Stimulated activated CD4-positive, alpha-beta T cell treated with anti-CD3 and anti-CD28 coated beads, Interleukin-1b, Interleukin-23, amount 100 ng/mL, for 48 hours (primary cell): ENCODE data around the gene DAAM2.

Experiments used
- DNase-seq: peaks from one replicate; pipeline ENCODE4 v3.0.0-alpha.2; 2020

DAAM2 gene

DNA sequence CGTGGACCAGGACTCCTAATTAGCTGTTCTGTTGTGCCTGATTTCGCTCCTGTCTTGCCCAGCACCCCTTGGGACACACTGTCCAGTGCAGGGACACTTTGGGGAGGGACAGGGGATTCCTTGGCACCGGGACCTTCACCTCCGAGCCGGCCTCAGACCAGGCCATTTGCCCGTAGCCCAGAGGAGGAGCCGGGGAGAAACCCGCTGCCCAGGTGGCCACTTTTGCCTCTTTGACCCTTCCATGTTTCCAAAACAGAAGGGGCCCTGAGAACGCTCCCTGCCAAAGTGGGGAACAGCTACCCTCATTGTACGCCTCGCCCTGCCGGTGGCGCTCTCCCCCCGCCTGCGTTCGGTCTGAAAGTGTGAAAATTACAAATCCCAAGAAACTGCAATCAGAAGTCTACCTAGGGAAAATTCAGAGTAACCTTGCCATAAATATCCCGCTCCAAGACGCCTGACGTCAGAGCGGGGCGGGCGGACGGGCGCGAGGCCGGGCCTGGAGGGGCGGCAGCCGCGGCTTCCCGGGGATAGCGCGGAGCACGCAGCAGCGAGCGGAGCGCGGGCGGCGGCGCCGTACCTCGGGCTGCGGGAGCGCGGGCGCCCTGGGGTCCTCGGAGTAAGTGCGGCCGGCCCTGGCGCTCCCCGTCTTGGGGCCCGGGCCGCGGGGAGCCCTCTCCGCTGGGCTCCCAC lies at the start of gene DAAM2:
Gene DAAM2 (plus strand): TSS at position 527 of the 690 bp plus-strand sequence. CDS start 63,927 bp downstream, outside the sequence.
- DNase-seq: no peak

DNA sequence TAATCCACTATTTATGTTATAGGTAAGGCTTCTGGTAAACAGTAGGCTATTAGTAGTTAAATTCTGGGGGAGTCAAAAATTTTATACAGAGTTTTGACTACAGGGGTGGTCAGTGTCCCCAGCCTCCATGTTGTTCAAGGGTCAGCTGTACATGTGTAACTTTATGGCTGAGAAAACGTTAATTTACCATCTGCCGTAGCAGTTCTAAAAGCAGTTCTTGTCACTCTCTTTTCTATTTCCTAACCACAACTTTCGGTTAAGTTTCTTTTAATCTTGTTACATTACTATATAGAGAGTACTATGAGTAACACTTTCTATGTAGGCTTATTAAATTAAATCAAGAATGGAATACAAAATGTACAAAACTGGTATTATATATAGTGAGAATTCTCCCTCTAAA lies 45.4 kb upstream of the DAAM2 start:
- DNase-seq: no peak

DNA sequence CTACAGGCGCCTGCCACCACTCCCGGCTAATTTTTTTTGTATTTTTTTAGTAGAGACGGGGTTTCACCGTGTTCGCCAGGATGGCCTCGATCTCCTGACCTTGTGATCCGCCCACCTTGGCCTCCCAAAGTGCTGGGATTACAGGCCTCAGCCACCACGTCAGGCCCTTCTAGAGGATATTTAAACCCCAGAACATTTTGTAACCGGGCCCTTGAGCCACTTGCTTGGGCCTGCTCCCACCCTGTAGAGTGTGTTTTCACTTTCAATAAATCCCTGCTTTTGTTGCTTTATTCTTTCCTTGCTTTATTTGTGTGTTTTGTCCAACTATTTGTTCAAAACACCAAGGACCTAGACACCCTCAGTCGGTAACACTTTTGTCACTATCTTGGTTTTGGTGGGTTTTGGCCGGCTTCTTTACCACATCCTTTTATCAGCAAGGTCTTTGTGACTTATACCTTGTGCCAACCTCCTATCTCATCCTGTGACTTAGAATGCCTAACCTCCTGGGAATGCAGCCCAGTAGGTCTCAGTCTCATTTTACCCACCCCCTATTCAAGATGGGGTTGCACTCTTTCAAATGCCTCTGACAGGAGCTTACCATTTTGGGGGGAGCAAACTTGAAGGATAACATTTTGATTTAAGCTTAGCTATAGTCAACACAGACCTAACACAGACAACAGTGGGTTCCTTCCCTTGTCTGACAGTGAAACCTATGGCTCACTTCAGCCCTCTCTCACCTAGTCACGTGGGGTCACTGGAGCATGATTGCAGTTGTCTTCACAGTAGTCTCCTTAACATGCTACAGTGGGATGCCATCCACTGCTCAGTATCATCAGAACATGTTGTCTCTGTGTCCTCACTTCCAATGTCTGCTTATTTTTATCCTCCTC lies 39.1 kb upstream of the DAAM2 start:
- no peak for DNase-seq

GRCh38 chr6:39753725-39754045 lies 38.5 kb upstream of the DAAM2 start:
- no peak for DNase-seq

- no peak for DNase-seq
Measured at GRCh38 chr6:39754514-39755115, 37.6 kb upstream of the DAAM2 start.

- no peak for DNase-seq
Measured at GRCh38 chr6:39755231-39755630, 36.9 kb upstream of the DAAM2 start.

DNA sequence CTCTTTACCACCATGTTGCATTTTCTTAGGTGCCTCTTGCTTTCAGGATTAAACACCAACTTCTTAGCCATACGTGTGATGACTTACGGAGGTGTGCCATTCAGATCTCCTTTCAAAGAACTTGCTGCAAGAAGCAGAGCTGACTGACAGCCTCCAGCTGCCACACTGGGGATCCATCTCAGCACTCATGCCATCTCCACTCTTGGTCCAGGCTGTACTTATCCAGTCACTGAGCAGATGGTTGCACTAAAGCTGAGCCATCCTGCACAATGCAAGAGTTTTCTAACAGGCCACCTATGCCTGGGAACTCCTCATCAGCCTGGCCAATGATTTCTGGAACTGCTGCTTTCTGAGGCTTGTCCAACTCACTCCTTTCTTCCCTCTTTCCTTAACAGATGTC lies 35.6 kb upstream of the DAAM2 start:
- DNase-seq: no peak

DNA sequence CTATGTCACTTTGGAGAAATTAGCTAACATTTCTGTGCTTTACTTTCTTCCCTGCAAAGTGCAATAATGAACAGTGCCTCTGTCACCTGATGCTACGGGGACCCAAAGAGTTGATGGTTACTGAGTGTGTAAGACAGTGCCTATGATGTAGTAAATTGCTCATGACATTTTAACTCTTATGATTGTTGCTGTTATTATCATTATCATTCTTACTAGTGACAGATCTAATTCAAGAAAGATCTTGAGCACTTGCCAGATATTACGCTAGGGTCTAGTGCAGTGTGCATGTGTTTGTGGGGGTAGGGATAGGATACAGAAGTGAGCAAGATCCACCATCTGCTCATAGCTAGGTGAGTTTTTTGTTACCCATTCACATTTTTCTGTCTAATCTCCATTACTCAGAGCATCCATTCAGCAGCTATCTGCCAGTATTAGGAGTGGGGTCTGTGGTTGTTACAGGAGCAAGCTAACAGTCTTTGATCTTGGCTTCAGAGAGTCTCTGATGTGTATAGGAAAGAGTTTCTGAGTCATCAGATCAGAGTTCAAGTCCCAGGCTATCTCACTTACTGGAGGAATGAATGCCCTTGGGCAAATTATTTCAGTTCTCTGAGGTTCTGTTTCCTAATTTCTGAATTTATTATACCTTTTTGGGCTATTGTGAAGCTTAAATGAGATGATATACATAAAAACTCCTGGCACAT lies 33.1 kb upstream of the DAAM2 start:
- DNase-seq: no peak

GRCh38 chr6:39760226-39760952 lies 31.8 kb upstream of the DAAM2 start:
- no peak for DNase-seq

- DNase-seq: no peak
Measured at GRCh38 chr6:39765508-39766065, 26.6 kb upstream of the DAAM2 start.

- DNase-seq: no peak
Measured at GRCh38 chr6:39769012-39769411, 23.2 kb upstream of the DAAM2 start.

GRCh38 chr6:39770446-39770845 lies 21.7 kb upstream of the DAAM2 start:
- DNase-seq: no peak

DNA sequence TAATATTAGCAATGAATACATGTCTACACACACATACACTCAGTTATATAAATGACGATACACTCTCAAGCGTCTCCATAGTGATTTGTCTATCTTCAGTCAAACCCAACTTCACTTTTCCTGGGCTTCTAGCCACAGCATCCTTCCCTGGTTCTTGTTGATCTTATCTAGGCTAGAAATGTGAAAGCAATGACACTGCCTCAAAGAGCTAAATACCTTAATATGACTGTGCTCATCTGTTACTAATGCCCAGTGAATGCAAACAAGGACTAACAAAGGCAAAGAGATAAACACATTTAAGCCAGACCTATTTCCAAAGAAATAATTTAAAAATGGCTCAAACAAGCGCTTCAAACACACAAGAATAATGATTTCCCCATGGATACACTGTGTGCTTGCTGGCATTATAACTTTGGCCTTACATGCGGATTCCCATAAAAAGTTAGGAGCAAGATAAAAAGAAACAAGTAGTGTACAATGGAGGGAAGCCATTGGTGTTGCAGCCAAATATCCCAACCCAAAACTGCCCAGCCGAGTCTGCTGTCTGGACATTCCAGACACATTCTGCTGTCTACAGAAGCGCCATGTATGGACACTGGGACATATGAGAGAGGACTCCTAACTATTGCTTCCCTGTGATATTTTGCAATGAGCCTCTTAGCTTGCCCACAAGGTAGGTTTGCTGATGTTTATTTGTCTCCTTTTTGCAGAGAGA lies 19.5 kb upstream of the DAAM2 start:
- no peak for DNase-seq

DNA sequence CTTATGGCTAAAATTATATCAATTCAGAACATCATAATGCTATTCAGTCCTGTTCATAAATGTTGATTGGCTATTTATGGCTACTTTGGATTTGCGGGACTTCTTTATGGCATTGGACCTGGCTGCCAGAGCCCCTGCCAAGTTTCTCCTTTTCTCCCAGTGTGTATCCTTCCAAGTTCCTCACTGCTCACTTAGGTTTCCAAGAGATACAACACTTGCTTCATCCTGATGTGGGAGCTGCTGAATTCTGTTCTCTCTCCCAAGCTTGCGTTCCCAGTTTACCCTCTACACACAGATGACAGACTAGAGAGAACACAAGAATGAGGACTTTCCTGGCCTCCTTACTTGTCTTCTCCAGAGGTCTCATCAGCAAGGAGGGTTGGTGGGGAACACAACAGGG lies 18.4 kb upstream of the DAAM2 start:
- no peak for DNase-seq

DNA sequence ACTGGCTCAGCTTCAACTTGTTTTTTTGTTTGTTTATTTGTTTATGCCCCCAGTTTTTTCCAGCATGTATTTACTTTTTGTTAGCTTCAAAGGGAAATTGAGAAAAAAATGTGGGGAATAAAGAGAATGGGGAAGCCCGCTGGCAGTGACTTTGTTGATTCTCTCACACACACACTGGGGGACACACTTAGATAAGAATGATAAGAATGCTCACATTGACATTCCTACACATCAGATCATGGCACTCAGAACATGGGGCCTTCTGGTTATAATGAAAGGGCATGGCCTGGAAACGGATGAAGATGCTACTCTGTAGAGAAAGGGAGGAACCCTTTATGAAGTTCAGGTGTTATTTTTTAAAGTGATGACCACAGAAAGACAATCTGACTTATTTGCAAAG lies 15.6 kb upstream of the DAAM2 start:
- DNase-seq: no peak

- no peak for DNase-seq
Measured at GRCh38 chr6:39777218-39777617, 15.0 kb upstream of the DAAM2 start.

DNA sequence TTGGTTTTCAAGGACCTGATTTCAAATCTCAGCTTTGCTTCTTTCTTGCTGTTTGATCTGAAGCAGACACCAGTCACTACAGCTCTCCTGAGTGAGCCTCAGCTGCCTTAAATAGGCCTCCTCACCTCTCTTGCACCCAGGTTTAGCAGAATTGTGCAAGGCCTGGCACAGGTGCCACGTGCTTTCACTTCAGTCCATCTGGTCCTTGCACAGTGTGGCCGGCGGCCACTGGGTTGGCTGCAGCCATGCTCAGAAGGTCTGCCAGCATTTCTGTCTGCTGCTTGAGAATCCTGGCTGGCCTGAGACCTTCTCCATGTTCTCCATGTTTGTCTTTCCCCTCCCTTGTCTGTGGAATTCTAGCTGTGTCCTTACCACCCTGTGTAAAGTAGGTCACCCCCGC lies 14.5 kb upstream of the DAAM2 start:
- no peak for DNase-seq

DNA sequence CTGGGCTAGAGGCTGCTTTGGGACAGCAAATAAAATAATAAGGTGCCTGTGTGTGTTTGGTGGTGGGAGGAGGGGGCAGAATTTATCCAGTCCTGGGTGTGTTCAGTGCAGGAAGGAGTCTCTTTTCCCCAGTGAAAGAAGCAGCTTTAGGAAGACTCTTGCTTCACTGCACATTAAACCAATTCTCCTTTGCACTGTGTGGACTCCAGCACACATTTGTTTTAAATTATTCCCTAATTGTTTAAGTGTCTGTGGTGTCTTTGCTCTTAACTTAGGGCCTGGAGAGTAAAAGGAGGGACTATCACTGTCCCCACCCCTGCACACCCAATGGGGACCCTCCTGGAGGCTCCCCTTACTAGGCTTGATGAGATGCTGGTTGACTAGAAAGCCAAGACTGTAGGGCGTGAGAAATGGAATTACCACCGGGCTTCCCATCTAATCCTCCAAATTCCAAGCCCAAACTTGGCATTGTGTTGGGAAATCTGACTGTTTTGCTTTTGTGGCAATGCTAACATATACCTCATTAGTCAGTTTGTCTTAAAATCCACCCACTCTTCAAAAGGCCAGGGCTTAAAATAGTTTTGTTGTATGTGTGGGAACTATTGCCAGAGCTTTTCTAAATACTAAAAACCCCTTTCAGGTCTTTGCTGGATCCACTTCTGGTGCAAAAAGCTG lies 13.5 kb upstream of the DAAM2 start:
- DNase-seq: no peak

- no peak for DNase-seq
Measured at GRCh38 chr6:39785281-39785680, 6.9 kb upstream of the DAAM2 start.

DNA sequence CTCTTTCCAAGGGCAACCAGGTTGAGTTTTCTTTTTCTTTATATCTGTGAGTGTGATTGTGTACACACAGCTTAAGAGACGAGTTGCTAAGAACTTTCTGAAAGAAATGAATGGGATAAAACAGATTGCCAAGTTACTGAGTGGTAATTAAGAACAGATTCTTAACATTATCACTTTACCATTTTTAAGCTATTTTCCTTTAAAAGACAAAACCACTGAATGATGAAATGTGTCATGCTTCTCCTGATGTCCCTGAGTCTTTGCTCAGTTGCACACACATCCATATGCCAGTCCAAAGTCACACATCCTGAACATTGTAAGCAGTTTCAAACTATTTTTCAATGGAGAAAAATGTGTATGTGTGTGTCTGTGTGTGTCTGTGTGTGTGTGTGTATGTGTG lies 5.5 kb upstream of the DAAM2 start:
- no peak for DNase-seq

GRCh38 chr6:39787322-39787721 lies 4.9 kb upstream of the DAAM2 start:
- DNase-seq: no peak
